Endothelial cell (in vitro differentiated cells): Measurements from ENCODE around the gene ZMPSTE24. TPM values are rescaled to one million over a fixed set of nuclear protein-coding genes. Genes with fewer than 3 reads are reported as not detected.

Source experiments
- DNase-seq: peaks from one replicate; pipeline ENCODE4 v3.0.0; 2021; ENCODE audit warnings: low spot score
- H3K27ac Mint-ChIP-seq: one replicate; pipeline ENCODE4 v1.8.0; 2021; ENCODE audit warnings: mixed read lengths, inconsistent platforms; ENCODE audit not compliant: unreplicated experiment
- H3K27me3 Mint-ChIP-seq: one replicate; pipeline ENCODE4 v1.8.0; 2021; ENCODE audit warnings: mild to moderate bottlenecking, moderate library complexity, mixed read lengths, inconsistent platforms; ENCODE audit not compliant: unreplicated experiment
- H3K36me3 Mint-ChIP-seq: one replicate; pipeline ENCODE4 v1.8.0; 2021; ENCODE audit warnings: mild to moderate bottlenecking, low read depth, mixed read lengths, inconsistent platforms; ENCODE audit not compliant: unreplicated experiment
- H3K4me1 Mint-ChIP-seq: one replicate; pipeline ENCODE4 v1.8.0; 2021; ENCODE audit warnings: mild to moderate bottlenecking, mixed read lengths, inconsistent platforms; ENCODE audit not compliant: unreplicated experiment
- H3K4me3 Mint-ChIP-seq: one replicate; pipeline ENCODE4 v1.8.0; 2021; ENCODE audit warnings: mild to moderate bottlenecking, mixed read lengths, inconsistent platforms; ENCODE audit not compliant: unreplicated experiment
- H3K9me3 Mint-ChIP-seq: one replicate; pipeline ENCODE4 v1.8.0; 2021; ENCODE audit warnings: mixed read lengths, inconsistent platforms; ENCODE audit not compliant: unreplicated experiment
- total RNA-seq: library from RNA; stranded (reverse); fragmentation: NEBNext Ultra II Directional; extraction: Animal tissue kit (Norgen Biotek cat#: 25700); gene quantifications from one replicate; pipeline ENCODE4 v1.2.1, GENCODE V29; 2021; ENCODE audit not compliant: unreplicated experiment
- TF ChIP-seq, protein P1 (sequence below): fragments of 200-600 bp; sonication (generic); IDR thresholded peaks from one replicate; pipeline ENCODE4 v1.5.0; 2021; ENCODE audit warnings: antibody characterized with exemption; ENCODE audit not compliant: unreplicated experiment

The ZMPSTE24 gene
- total RNA-seq, 1 donor from 2014 or later = 32.9 TPM

DNA sequence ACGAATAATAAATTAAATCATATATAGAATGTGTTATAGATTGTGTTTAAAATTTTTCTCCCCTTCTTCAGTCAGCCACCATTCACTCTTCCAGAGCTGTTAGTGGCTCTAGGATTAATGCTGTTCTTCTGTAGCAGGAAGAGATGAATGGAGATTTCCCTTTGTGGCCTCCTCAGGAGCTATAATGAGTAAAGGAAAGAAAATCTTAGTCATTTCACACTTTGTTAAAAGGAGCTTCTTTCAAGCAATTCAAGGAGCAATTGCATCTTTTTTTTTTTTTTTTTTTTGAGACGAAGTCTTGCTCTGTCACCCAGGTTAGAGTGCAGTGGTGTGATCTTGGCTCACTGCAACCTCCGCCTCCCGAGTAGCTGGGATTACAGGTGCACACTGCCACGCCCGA lies 34.0 kb upstream of the ZMPSTE24 start:
- Mint-ChIP-seq H3K4me3 (no peak overlapping the region), H3K36me3 (no peaks in the 10 kb centered on the region), H3K9me3 (no peaks in the 10 kb centered on the region), H3K27ac (no peak overlapping the region), H3K27me3 (peaks cover 1% of the 10 kb centered on the region), H3K4me1 (no peaks in the 10 kb centered on the region)
- TF ChIP-seq, protein P1, sequence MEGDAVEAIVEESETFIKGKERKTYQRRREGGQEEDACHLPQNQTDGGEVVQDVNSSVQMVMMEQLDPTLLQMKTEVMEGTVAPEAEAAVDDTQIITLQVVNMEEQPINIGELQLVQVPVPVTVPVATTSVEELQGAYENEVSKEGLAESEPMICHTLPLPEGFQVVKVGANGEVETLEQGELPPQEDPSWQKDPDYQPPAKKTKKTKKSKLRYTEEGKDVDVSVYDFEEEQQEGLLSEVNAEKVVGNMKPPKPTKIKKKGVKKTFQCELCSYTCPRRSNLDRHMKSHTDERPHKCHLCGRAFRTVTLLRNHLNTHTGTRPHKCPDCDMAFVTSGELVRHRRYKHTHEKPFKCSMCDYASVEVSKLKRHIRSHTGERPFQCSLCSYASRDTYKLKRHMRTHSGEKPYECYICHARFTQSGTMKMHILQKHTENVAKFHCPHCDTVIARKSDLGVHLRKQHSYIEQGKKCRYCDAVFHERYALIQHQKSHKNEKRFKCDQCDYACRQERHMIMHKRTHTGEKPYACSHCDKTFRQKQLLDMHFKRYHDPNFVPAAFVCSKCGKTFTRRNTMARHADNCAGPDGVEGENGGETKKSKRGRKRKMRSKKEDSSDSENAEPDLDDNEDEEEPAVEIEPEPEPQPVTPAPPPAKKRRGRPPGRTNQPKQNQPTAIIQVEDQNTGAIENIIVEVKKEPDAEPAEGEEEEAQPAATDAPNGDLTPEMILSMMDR = no peak
- no peak for DNase-seq

DNA sequence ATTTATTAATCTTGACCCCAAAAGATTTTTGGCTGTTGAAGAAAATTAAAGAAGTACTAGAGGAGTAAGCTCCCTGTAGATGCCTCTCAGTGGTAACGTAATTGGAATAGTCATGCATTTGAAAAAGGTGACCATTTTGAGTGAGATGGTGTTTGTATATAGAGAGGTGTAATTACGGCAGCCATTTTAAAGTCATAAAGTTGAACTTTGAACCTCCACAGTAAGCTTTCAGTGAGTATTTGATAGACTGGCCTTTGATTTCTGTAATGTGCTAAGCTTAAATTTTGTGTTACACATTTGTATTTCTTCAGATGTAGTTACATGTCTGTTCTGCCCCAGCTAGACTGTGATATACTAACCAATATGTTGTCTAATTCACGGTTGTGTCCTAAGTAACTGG lies 31.8 kb upstream of the ZMPSTE24 start:
- no peaks in the 10 kb centered on the region for H3K27me3 Mint-ChIP-seq
- no peaks in the 10 kb centered on the region for H3K36me3 Mint-ChIP-seq
- no peak overlapping the region for H3K27ac Mint-ChIP-seq
- no peaks in the 10 kb centered on the region for H3K9me3 Mint-ChIP-seq
- H3K4me1 Mint-ChIP-seq = no peaks in the 10 kb centered on the region
- TF ChIP-seq, protein P1 = no peak
- no peak for DNase-seq
- H3K4me3 Mint-ChIP-seq = no peak overlapping the region

DNA sequence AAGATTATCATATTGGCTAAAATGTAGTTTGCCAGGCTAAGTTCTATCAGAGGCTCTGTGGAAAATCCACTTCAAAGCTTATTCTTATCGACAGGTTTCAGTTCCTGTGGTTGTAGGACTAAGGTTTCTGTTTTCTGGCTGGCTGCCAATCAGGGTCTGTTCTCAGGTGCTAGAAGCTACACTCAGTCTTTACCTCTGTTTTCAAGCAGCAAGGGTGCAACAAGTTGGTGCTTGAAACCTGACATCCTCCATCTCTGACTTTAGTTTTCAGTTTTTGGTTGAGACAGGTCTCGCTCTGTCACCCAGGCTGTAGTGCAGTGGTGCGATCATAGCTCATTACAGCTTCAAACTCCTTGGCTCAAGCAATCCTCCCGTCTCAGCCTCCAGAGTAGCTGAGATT lies 25.6 kb upstream of the ZMPSTE24 start:
- no peaks in the 10 kb centered on the region for H3K4me1 Mint-ChIP-seq
- H3K36me3 Mint-ChIP-seq = peaks cover 14% of the 10 kb centered on the region
- DNase-seq = no peak
- no peaks in the 10 kb centered on the region for H3K27me3 Mint-ChIP-seq
- no peaks in the 10 kb centered on the region for H3K9me3 Mint-ChIP-seq
- no peak overlapping the region for H3K27ac Mint-ChIP-seq
- H3K4me3 Mint-ChIP-seq = no peak overlapping the region
- TF ChIP-seq, protein P1 = no peak

DNA sequence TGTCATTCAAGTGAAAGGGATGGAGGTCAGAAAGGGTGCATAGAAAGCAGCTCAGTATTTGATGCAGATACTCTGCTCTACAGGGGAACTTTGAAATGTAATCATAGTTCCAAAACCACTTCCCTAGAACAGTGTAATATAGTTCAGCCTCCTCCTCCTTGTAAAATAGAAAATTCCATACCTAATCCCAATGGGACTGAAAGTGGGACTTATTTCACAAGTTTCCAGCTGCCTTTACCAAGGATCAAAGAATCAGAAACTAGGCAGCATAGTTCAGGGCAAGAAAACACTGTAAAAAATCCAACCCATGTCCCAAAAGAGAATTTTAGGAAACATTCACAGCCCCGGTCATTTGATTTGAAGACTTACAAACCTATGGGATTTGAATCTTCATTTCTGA lies 18.4 kb upstream of the ZMPSTE24 start:
- H3K4me3 Mint-ChIP-seq = no peak overlapping the region
- H3K36me3 Mint-ChIP-seq = peaks cover 20% of the 10 kb centered on the region
- TF ChIP-seq, protein P1 = no peak
- no peak overlapping the region for H3K27ac Mint-ChIP-seq
- H3K27me3 Mint-ChIP-seq = no peaks in the 10 kb centered on the region
- no peak for DNase-seq
- no peaks in the 10 kb centered on the region for H3K4me1 Mint-ChIP-seq
- H3K9me3 Mint-ChIP-seq = no peaks in the 10 kb centered on the region

DNA sequence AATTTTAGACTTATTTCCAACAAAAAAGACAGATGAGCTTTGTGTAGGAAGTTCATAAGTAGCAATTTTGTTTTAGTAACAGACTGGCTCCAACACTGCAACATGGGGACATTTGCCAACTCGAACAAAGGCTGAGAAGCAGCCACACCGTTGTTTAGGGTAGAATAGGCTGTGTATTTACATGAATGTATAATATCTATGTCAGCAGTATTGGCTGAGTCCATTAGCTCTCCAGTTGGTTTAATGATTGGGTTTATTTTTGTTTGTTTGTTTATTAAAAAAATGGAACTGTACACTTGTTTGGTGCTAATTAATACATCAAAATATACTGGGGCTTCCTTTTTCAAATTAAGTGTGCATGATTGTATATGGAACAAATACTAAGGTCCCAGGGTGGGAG lies 17.6 kb upstream of the ZMPSTE24 start:
- Mint-ChIP-seq H3K36me3 (peaks cover 20% of the 10 kb centered on the region), H3K27ac (no peak overlapping the region), H3K9me3 (no peaks in the 10 kb centered on the region), H3K27me3 (no peaks in the 10 kb centered on the region), H3K4me3 (no peak overlapping the region), H3K4me1 (no peaks in the 10 kb centered on the region)
- no peak for DNase-seq
- TF ChIP-seq, protein P1 = no peak
